Suprapubic skin (tissue), 4 donors: Measurements from ENCODE around the gene MAML2.

ENCODE experiments used
- EP300 ChIP-seq: sonication (generic); formaldehyde crosslinking; IDR thresholded peaks from one replicate; pipeline ENCODE4 v1.6.1; 2017; ENCODE audit warnings: antibody characterized with exemption
- POLR2A ChIP-seq, 2 donors: fragments of 450-650 bp; IDR thresholded peaks; one replicate each; pipeline ENCODE4 v1.6.1; 2017; ENCODE audit warnings: antibody characterized with exemption in 2 of 2, mild to moderate bottlenecking in 2 of 2, moderate library complexity in 2 of 2
- POLR2AphosphoS5 ChIP-seq, 3 donors: sonication (generic); formaldehyde crosslinking; IDR thresholded peaks; one replicate each; pipeline ENCODE4 v1.6.1; 2017; ENCODE audit warnings: antibody characterized with exemption in 3 of 3
- TF ChIP-seq, protein P1 (sequence below), 2 donors: fragments of 200-600 bp in 1 of 2; fragments of 450-650 bp in 1 of 2; sonication (generic) in 1 of 2; IDR thresholded peaks; one replicate each; pipeline ENCODE4 v1.5.1; 2016 to 2019; ENCODE audit warnings: antibody characterized with exemption in 2 of 2, mild to moderate bottlenecking in 1 of 2, moderate library complexity in 1 of 2

DNA sequence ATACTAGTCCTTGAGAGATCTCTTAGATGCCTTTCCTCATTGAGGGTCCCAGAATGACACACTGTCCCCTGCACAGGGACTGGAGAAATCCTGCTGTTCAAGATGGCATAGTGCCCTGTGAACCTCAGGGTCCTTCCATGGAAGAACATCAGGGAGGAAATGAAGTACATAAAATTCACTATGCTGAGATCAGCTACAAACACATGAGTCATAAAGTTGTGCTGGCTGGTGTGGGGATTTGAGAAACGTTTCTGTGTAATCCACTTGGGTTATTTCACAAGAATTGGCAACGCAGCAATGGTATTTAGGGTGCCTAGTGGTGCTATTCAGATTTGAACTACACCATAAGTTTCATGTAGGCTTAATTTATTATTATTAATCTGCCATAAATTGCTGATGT is 174.4 kb downstream of the MAML2 start:
- TF ChIP-seq EP300: no peak
- TF ChIP-seq, protein P1, sequence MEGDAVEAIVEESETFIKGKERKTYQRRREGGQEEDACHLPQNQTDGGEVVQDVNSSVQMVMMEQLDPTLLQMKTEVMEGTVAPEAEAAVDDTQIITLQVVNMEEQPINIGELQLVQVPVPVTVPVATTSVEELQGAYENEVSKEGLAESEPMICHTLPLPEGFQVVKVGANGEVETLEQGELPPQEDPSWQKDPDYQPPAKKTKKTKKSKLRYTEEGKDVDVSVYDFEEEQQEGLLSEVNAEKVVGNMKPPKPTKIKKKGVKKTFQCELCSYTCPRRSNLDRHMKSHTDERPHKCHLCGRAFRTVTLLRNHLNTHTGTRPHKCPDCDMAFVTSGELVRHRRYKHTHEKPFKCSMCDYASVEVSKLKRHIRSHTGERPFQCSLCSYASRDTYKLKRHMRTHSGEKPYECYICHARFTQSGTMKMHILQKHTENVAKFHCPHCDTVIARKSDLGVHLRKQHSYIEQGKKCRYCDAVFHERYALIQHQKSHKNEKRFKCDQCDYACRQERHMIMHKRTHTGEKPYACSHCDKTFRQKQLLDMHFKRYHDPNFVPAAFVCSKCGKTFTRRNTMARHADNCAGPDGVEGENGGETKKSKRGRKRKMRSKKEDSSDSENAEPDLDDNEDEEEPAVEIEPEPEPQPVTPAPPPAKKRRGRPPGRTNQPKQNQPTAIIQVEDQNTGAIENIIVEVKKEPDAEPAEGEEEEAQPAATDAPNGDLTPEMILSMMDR (IDR thresholded peaks at IDR 0.05): no peak
- peak in 2 of 3 donors; percentile 48 to 91 for TF ChIP-seq POLR2AphosphoS5 (IDR thresholded peaks at IDR 0.05)
- TF ChIP-seq POLR2A (IDR thresholded peaks at IDR 0.05): no peak
